Liver (tissue), 9 donors: Measurements from ENCODE around the gene POFUT2. TPM values are rescaled to one million over a fixed set of nuclear protein-coding genes. Genes with fewer than 3 reads are reported as not detected.

ENCODE experiments used
- DNase-seq: peaks from one replicate; pipeline ENCODE4 v3.0.0-alpha.2; 2017; ENCODE audit warnings: low spot score
- H3K27ac ChIP-seq, 2 donors: one replicate each; pipeline ENCODE4 v1.7.0; 2013; ENCODE audit warnings: inconsistent platforms in 2 of 2, low read length in 2 of 2, control low read depth in 1 of 2, low read depth in 1 of 2, mild to moderate bottlenecking in 1 of 2
- H3K27me3 ChIP-seq, 4 donors: one replicate each; pipeline versions ENCODE4 v1.6.1 to v1.7.0; 2013; ENCODE audit warnings: low read length in 3 of 4, inconsistent platforms in 1 of 4, mild to moderate bottlenecking in 1 of 4, moderate library complexity in 1 of 4; ENCODE audit not compliant: control insufficient read depth in 4 of 4, insufficient read depth in 4 of 4
- H3K36me3 ChIP-seq, 4 donors: one replicate each; pipeline versions ENCODE4 v1.6.1 to v1.7.0; 2013; ENCODE audit warnings: low read length in 3 of 4, mild to moderate bottlenecking in 3 of 4, low read depth in 1 of 4, moderate library complexity in 1 of 4; ENCODE audit not compliant: control insufficient read depth in 4 of 4, insufficient read depth in 3 of 4
- H3K4me1 ChIP-seq, 4 donors: one replicate each; pipeline versions ENCODE4 v1.6.1 to v1.7.0; 2013; ENCODE audit warnings: low read length in 3 of 4, mild to moderate bottlenecking in 3 of 4, moderate library complexity in 1 of 4; ENCODE audit not compliant: control insufficient read depth in 4 of 4, insufficient read depth in 4 of 4
- H3K4me3 ChIP-seq, 3 donors: one replicate each; pipeline versions ENCODE4 v1.6.1 to v1.7.0; 2013; ENCODE audit warnings: low read length in 3 of 3, control low read depth in 1 of 3, low read depth in 1 of 3, mild to moderate bottlenecking in 1 of 3
- H3K9ac ChIP-seq, 2 donors: one replicate each; pipeline ENCODE4 v1.7.0; 2013; ENCODE audit warnings: low read length in 2 of 2, mild to moderate bottlenecking in 2 of 2, moderate library complexity in 2 of 2, control low read depth in 1 of 2, low read depth in 1 of 2
- H3K9me3 ChIP-seq, 4 donors: one replicate each; pipeline versions ENCODE4 v1.6.1 to v1.7.0; 2013; ENCODE audit warnings: low read length in 3 of 4; ENCODE audit not compliant: control insufficient read depth in 4 of 4
- CTCF ChIP-seq: fragments of 150-350 bp; IDR thresholded peaks from 2 replicates; pipeline ENCODE4 v1.5.1; 2017; ENCODE audit warnings: improper control_type of control experiment, low read depth, low read length; ENCODE audit not compliant: missing input control
- EGR1 ChIP-seq, 2 donors: IDR thresholded peaks; 2 replicates each; pipeline ENCODE4 v1.6.1; 2016 to 2018; ENCODE audit warnings: antibody characterized with exemption in 2 of 2, low read depth in 2 of 2
- FOXA1 ChIP-seq: IDR thresholded peaks from 2 replicates; pipeline ENCODE4 v1.6.1; 2016; ENCODE audit warnings: antibody characterized with exemption
- FOXA2 ChIP-seq: IDR thresholded peaks from 2 replicates; pipeline ENCODE4 v1.6.1; 2016; ENCODE audit warnings: antibody characterized with exemption
- GABPA ChIP-seq, 2 donors: IDR thresholded peaks in 1 of 2; conservative IDR thresholded peaks in 1 of 2; 2 replicates each; pipeline ENCODE4 v1.6.1; 2016; ENCODE audit warnings: antibody characterized with exemption in 2 of 2, mild to moderate bottlenecking in 1 of 2, moderate library complexity in 1 of 2
- HNF4A ChIP-seq, 2 donors: conservative IDR thresholded peaks; 2 replicates each; pipeline ENCODE4 v1.6.1; 2016; ENCODE audit warnings: antibody characterized with exemption in 2 of 2, mild to moderate bottlenecking in 2 of 2
- HNF4G ChIP-seq: IDR thresholded peaks from 2 replicates; pipeline ENCODE4 v1.6.1; 2016; ENCODE audit warnings: antibody characterized with exemption
- JUND ChIP-seq, 2 donors: IDR thresholded peaks; 2 replicates each; pipeline ENCODE4 v1.6.1; 2016; ENCODE audit warnings: antibody characterized with exemption in 2 of 2
- NR2F2 ChIP-seq: IDR thresholded peaks from 2 replicates; pipeline ENCODE4 v1.6.1; 2016; ENCODE audit warnings: antibody characterized with exemption
- RAD21 ChIP-seq, 2 donors: IDR thresholded peaks; 2 replicates each; pipeline ENCODE4 v1.6.1; 2016; ENCODE audit warnings: antibody characterized with exemption in 2 of 2, mild to moderate bottlenecking in 2 of 2
- REST ChIP-seq: IDR thresholded peaks from 2 replicates; pipeline ENCODE4 v1.6.1; 2016; ENCODE audit warnings: antibody characterized with exemption, mild to moderate bottlenecking
- RXRA ChIP-seq, 2 donors: IDR thresholded peaks; 2 replicates each; pipeline ENCODE4 v1.6.1; 2017 to 2018; ENCODE audit warnings: antibody characterized with exemption in 2 of 2, mild to moderate bottlenecking in 1 of 2
- SP1 ChIP-seq: IDR thresholded peaks from 2 replicates; pipeline ENCODE4 v1.6.1; 2018; ENCODE audit warnings: antibody characterized with exemption, mild to moderate bottlenecking
- TAF1 ChIP-seq: conservative IDR thresholded peaks from 2 replicates; pipeline ENCODE4 v1.6.1; 2016; ENCODE audit warnings: antibody characterized with exemption, mild to moderate bottlenecking
- YY1 ChIP-seq: IDR thresholded peaks from 2 replicates; pipeline ENCODE4 v1.6.1; 2016; ENCODE audit warnings: antibody characterized with exemption, mild to moderate bottlenecking
- ZBTB33 ChIP-seq: IDR thresholded peaks from 2 replicates; pipeline ENCODE4 v1.6.1; 2016; ENCODE audit warnings: antibody characterized with exemption
- WGBS: extraction: QIAGEN DNeasy Blood & Tissue Kit; methylation state at CpG from one replicate; pipeline ENCODE4 v1.1.7; 2013; 5-methylcytosine and 5-hydroxymethylcytosine counted together
- polyA plus RNA-seq, 2 donors: library from polyadenylated mRNA; stranded (reverse) in 1 of 2; unstranded in 1 of 2; fragments of 200-250 nt in 1 of 2; fragments of >200 nt in 1 of 2; fragmentation: Nextera tagmentation in 1 of 2; extraction: Ambion mirVana in 1 of 2; gene quantifications; one replicate each; pipeline versions ENCODE4 v1.2.1 to v1.2.3, GENCODE V29; 2013 to 2015
- total RNA-seq, 2 donors: library from RNA; depleted of rRNA; stranded (reverse); fragments of >200 nt; gene quantifications; one replicate each; pipeline ENCODE4 v1.2.3, GENCODE V29; 2014
- donor health status: healthy.
- donor health status: healthy.
- donor health status: healthy.
- donor health status: healthy.
- donor health status: healthy.

The POFUT2 gene
- total and polyA plus RNA-seq, 4 donors: 3.3 to 15.6 (median 7.9) TPM

GRCh38 chr21:45317398-45318145 lies 29.9 kb upstream of the POFUT2 start:
- H3K27me3 ChIP-seq: no peaks in the 10 kb centered on the region
- H3K36me3 ChIP-seq: no peaks in the 10 kb centered on the region
- no peak for TF ChIP-seq EGR1 (IDR thresholded peaks at IDR 0.05; ENCODE audit: low read depth in 2 of 2)
- no peak for TF ChIP-seq SP1
- no peak for TF ChIP-seq FOXA2
- no peak for TF ChIP-seq TAF1
- no peak for TF ChIP-seq YY1
- no peak for TF ChIP-seq CTCF
- TF ChIP-seq HNF4A (conservative IDR thresholded peaks at IDR 0.05): no peak
- TF ChIP-seq ZBTB33: no peak
- no peak for TF ChIP-seq RAD21 (IDR thresholded peaks at IDR 0.05)
- no peak for TF ChIP-seq RXRA (IDR thresholded peaks at IDR 0.05)
- TF ChIP-seq NR2F2: no peak
- no peak for TF ChIP-seq FOXA1
- TF ChIP-seq REST: no peak
- TF ChIP-seq GABPA (IDR thresholded peaks at IDR 0.05 in 1 of 2, conservative IDR thresholded peaks at IDR 0.05 in 1 of 2): no peak
- TF ChIP-seq JUND (IDR thresholded peaks at IDR 0.05): no peak
- no peak overlapping the region for H3K4me3 ChIP-seq
- H3K27ac ChIP-seq: peak overlapping the region in 1 of 2 donors; percentile 5
- WGBS: 89% methylated on average over 17 of the region's 17 CpGs
- no peak overlapping the region for H3K9ac ChIP-seq
- DNase-seq: no peak
- peaks cover 0 to 10% (median 0%) of the 10 kb centered on the region in 4 donors for H3K4me1 ChIP-seq
- H3K9me3 ChIP-seq: no peaks in the 10 kb centered on the region

GRCh38 chr21:45316871-45317397 lies 29.2 kb upstream of the POFUT2 start:
- Histone ChIP-seq H3K27me3 (no peaks in the 10 kb centered on the region), H3K36me3 (no peaks in the 10 kb centered on the region), H3K27ac (no peak overlapping the region), H3K4me3 (no peak overlapping the region), H3K4me1 (peaks cover 0 to 10% (median 0%) of the 10 kb centered on the region in 4 donors), H3K9ac (no peak overlapping the region), H3K9me3 (no peaks in the 10 kb centered on the region)
- WGBS: 93% methylated on average over 16 of the region's 16 CpGs
- no peak for DNase-seq
- TF ChIP-seq JUND (IDR thresholded peaks at IDR 0.05) (no peak), RXRA (IDR thresholded peaks at IDR 0.05) (no peak), NR2F2 (no peak), HNF4G (no peak), CTCF (no peak), YY1 (no peak), HNF4A (conservative IDR thresholded peaks at IDR 0.05) (no peak), GABPA (IDR thresholded peaks at IDR 0.05 in 1 of 2, conservative IDR thresholded peaks at IDR 0.05 in 1 of 2) (no peak), TAF1 (no peak), ZBTB33 (no peak), SP1 (no peak), FOXA2 (no peak)
